Dedifferentiated amniotic fluid mesenchymal stem cell (primary cell): ENCODE results near the gene WDR89.
"Not testable (repeated sequence)": the region's sequence is repeated elsewhere in the genome, so short reads cannot be mapped to it uniquely, and the experiment has no call there.

Source experiments
- DNase-seq: peaks from one replicate; pipeline ENCODE4 v3.0.0-alpha.2; 2016; ENCODE audit errors: extremely low spot score

WDR89 gene

DNA sequence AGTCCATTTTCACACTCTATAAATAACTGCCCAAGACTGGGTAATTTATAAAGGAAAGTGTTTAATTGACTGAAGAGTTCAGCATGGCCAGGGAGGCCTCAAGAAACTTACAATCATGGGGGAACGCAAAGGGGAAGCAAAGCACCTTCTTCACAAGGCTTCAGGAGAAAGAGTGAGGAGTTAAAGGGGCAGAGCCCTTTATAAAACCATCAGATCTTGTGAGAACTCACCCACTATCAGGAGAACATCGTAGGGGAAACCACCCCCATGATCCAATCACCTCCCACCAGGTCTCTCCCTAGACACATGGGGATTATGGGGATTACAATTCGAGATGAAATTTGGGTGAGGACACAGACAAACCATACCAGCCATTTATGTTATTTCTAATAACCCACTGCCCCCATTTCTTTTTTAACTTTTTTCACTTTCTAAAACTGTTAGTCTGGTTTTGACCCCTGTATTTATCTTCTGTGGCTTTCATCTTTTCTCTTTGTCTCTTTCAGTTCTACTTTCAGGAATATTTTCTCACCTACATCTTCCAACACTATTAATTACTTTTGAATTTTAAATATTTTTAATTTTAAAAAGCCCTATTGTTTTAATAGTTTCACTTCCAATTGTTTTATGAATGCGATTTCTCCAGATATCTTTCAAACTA is 44.5 kb downstream of the WDR89 start:
- no peak for DNase-seq

- DNase-seq = no peak
Observed at GRCh38 chr14:63594455-63595372, 47.0 kb downstream of the WDR89 start.

- DNase-seq = not testable (repeated sequence)
Observed at GRCh38 chr14:63583046-63583445, 58.6 kb downstream of the WDR89 start.

GRCh38 chr14:63581491-63581890 is 60.2 kb downstream of the WDR89 start:
- DNase-seq = no peak

DNA sequence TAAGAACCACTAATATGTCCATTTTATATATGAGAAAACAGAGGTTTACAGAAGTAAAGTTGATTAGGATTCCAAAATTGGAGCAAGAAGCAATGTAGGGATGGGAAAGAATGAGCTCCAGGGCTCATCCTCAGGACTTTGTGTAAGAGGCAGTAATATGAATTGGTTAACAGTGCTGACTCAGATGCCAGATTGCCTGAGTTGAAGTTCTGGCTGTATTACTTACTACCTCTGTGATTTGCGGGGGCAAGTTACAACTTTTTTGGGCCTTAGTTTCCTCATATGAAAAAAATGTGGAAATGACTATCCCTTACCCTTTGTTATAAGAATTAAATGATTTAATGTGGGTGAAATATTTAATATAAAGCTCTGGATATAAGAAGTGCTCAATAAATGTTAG is 63.4 kb downstream of the WDR89 start:
- DNase-seq = no peak

GRCh38 chr14:63573581-63573980 is 68.1 kb downstream of the WDR89 start:
- DNase-seq = no peak

DNA sequence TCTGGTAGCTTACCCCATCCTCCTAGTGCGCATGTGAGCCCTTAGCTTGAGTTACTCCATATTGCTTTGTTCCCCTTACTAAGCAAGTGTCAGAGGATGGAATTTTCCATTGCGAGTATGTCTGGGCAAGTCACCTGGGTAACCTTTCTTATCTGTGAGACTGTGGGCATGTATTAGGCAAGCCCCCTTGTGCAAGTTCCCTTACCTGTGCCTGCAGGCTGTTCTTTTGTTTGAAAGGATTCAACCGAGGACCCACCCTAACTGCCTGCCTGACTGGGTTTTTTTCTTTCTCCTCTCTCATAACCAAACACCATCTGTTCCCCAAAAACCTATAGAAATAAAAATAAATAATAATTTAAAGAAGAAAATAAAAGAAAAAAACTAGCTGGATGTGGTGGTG is 76.2 kb downstream of the WDR89 start:
- DNase-seq = no peak

DNA sequence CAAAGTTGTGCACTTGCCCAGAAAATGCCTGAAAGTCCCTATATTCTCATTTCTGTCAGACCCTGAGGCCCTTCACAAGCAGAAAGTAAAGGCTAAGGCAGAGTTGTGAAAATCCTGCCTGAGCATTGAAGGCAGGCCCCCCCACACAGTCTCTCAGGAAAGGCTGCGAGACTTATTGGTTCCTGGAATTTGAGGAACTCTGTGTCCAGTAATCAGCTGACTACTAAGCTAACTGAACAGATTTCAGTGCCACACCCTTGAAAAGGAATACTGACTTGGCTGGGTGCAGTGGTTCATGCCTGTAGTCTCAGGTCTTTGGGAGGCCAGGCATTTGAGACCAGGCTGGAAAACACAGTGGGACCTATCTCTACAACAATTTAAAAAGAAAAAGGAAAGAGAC is 77.4 kb downstream of the WDR89 start:
- DNase-seq = no peak

DNA sequence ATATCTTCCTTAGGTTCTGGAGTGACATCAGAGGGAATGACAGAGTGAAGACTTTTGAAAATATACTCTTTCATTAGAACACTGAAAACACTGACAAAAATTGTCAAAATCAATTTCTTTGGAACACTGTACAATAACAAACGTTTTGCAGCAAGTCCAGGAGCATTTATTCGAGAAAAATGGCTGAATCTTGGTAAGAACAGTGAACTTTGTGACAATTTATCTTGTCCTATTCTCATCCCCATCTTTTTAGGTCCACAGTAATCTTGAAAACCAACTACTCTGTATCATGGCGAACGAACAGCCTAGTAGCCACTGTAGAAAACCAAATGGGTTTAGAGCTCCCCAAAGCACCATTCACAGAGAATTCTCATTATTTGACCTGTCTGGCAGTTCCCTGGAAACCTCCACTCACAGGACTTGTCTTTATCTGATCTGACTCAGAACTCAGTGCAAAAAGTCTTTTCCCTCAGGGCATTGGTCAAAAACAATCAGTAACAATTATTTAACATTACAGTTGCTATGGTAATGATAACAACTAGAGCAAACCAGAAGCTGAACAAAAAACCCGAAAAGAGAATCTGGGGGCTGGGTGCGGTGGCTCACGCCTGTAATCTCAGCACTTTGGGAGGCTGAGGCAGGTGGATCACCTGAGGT is 78.2 kb downstream of the WDR89 start:
- peak; percentile 42 for DNase-seq

GRCh38 chr14:63562405-63562804 is 79.3 kb downstream of the WDR89 start:
- DNase-seq = no peak

DNA sequence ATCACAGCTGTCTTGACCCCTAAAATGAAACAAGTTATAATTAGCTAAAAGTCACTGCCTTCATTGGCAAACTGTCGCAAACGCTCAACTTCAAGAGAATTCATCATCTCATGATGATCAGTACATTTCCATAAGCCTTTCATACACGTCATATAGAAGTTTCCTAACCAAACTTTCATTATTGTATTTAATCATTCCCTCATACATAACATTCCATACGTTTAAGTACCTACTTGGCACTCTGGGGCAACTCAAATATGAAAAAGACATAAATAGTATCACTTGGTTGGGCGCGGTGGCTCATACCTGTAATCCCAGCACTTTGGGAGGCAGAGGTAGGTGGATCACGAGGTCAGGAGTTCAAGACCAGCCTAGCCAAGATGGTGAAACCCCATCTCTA is 86.1 kb downstream of the WDR89 start:
- no peak for DNase-seq

DNA sequence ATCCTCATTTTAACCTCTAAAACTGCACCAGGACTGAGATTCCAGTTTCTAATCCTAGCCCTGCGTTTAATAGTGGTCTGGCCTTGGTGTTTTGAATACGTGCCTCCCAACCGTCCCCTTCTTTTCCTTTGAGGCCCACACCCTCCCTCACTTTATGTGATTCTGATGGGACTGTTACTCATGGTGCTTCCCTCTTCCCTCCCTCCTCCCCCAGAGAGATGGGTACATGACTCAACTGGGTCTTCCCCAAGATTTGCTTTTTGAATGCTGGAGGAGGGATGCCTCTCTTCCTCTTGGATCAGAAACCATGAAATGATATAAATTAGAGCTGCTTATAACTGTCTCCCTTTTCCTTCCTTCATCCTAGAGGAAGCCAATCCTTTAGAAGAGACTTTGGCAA is 90.3 kb downstream of the WDR89 start:
- no peak for DNase-seq

GRCh38 chr14:63547798-63548335 is 93.8 kb downstream of the WDR89 start:
- no peak for DNase-seq
